ENCODE results near the gene OXSM.
A peak's percentile ranks its signal among the peaks of the same experiment; 100 is the strongest.

Gene OXSM

DNA sequence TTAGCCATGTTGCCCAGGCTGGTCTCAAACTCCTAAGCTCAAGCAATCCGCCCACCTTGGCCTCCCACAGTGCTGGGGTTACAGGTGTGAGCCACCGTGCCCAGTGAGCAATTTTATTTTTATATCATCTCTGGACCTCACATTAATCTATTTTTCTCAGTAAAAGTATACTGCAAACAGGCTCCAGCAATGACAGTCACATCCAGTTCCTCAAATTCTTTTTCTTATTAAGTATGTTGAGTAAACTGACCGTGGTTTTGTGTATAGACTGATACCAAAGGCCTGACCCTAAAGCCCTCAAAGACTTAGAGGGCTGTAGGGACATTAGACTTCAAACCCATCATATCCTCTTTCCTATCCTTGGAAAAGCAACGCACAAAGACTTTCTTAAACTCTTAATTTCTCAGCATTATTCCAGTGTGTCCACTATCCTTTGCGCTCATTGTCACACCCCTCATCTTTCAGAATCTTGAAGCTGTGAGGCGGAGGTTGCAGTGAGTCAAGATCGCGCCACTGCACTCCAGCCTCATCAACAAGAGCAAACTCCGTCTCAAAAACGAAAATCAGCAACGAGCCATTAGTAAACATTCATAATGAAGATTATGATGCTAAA is 8.6 kb upstream of the OXSM start:
- Histone ChIP-seq H3K9me3 (ENCODE audit: control insufficient read depth in 2 of 2, low read length in 2 of 2) (no peaks in the 10 kb centered on the region), H3K27me3 (ENCODE audit: control insufficient read depth in 1 of 2, insufficient read depth in 2 of 2, low read length in 2 of 2) (no peaks in the 10 kb centered on the region), H3K4me1 (ENCODE audit: control insufficient read depth, insufficient read depth, low read length) (peaks cover 9% of the 10 kb centered on the region), H3K36me3 (ENCODE audit: control insufficient read depth in 2 of 2, insufficient read depth in 2 of 2, low read length in 2 of 2) (peaks cover 0 to 10% of the 10 kb centered on the region in 2 donors), H3K4me3 (ENCODE audit: low read length in 2 of 2) (no peak overlapping the region), H3K9ac (ENCODE audit: low read length in 2 of 2) (no peak overlapping the region), H3K27ac (ENCODE audit: low read length) (no peak overlapping the region)

DNA sequence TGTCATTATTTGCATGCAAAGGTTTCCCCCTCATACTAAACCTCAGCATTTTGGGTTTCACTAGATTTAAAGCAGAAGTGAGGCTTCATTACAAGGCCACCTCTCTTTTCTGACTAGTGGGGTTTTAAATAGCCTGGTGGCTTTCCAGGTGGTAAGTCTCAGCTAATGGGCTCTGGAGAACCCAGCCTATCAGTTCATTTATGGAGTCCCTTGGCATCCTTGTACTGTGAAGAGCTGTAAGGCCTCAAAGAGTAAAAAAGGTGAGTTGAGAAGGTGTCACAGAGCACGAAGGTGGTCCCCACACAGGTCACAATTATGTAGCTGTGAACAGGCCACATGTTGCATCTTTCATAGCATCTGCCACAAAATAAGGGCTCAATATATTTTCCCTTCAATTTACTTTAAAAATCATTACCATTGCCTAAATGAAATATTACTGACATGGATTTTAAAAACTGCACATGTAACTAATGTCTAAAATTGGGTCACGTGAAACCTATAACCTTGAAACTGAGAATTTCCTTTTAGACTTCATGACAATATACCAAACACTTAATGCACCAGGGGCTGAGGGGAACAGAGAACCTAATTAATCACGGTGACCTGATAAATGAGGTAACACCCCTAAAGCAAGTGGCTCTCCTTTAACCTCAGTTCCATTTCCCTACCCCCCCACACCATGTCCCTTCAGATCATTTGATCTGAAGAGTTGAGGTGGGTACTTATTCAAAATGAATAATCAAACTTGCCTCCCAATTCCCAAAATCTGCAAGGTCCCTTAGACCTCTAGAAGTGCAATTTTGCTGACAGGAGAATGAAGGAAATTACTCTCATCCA is 7.9 kb upstream of the OXSM start:
- Histone ChIP-seq H3K27me3 (ENCODE audit: control insufficient read depth in 1 of 2, insufficient read depth in 2 of 2, low read length in 2 of 2) (no peaks in the 10 kb centered on the region), H3K4me1 (ENCODE audit: control insufficient read depth, insufficient read depth, low read length) (peaks cover 9% of the 10 kb centered on the region), H3K4me3 (ENCODE audit: low read length in 2 of 2) (peak overlapping the region; percentile 72 to 87), H3K9me3 (ENCODE audit: control insufficient read depth in 2 of 2, low read length in 2 of 2) (no peaks in the 10 kb centered on the region), H3K9ac (ENCODE audit: low read length in 2 of 2) (peak overlapping the region; percentile 43 to 62), H3K36me3 (ENCODE audit: control insufficient read depth in 2 of 2, insufficient read depth in 2 of 2, low read length in 2 of 2) (peaks cover 0 to 9% of the 10 kb centered on the region in 2 donors), H3K27ac (ENCODE audit: low read length) (no peak overlapping the region)

DNA sequence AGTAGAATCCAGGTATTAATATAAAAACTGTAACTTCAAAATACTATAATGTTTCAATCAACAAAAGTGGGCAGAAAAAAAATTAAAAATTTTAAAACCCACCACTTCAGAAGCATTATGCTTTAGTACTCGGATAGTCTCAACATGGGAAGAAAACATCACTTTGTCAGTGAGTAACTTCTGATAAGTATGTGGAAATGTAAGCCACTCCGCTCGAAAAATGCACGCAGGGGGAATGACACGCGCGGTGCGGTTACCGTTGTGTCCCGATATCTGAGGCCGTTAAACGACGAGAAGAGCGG is 7.3 kb upstream of the OXSM start:
- H3K4me3 ChIP-seq (ENCODE audit: low read length in 2 of 2): peak overlapping the region; percentile 72 to 87
- H3K27ac ChIP-seq (ENCODE audit: low read length): peak overlapping the region; percentile 53
- no peaks in the 10 kb centered on the region for H3K27me3 ChIP-seq (ENCODE audit: control insufficient read depth in 1 of 2, insufficient read depth in 2 of 2, low read length in 2 of 2)
- peaks cover 0 to 7% of the 10 kb centered on the region in 2 donors for H3K36me3 ChIP-seq (ENCODE audit: control insufficient read depth in 2 of 2, insufficient read depth in 2 of 2, low read length in 2 of 2)
- no peaks in the 10 kb centered on the region for H3K9me3 ChIP-seq (ENCODE audit: control insufficient read depth in 2 of 2, low read length in 2 of 2)
- peak overlapping the region; percentile 62 to 71 for H3K9ac ChIP-seq (ENCODE audit: low read length in 2 of 2)
- H3K4me1 ChIP-seq (ENCODE audit: control insufficient read depth, insufficient read depth, low read length): peaks cover 9% of the 10 kb centered on the region

DNA sequence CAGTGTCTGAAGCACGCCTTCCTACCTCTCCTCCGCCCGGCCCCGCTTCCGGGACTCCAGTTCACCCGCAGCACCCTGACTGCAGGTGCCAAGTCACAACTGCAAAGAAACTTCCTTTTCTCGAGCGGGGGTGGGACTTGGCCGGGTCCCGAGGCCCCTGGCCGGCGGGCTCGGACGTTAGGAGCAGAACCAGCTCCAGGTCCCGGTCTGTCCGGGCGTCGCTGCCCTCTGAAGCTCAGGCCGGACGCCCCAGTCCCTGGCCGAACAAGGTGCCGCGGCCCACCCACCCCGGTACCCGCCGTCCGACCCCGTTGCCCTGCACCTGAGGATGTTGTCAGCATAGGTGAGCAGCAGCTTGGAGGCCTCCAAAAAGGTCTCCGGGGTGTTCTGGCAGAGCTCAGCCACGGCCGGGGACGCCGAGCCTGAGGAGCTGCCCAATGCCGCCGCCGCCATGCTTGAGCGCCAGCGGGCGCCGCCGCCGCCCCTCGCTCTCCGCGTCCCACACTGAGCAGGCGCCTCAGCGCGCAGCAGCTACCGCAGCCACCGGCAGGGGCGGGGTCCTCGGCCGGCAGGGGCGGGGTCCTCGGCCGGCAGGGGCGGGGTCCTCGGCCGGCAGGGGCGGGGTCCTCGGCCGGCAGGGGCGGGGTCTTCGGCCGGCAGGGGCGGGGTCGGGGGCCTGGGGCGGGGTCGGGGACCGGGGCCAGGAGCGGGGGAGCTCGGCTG is 6.8 kb upstream of the OXSM start, which contains the start of gene NGLY1:
NGLY1 (minus strand) TSS at position 506 of the 723 bp plus-strand sequence; CDS start at position 453, 53 bp downstream.
- H3K27ac ChIP-seq (ENCODE audit: low read length): peak within 1 kb of the TSS; percentile 53
- H3K4me3 ChIP-seq (ENCODE audit: low read length in 2 of 2): peak within 1 kb of the TSS; percentile 75 to 87
- no peaks in the 10 kb centered on the region for H3K9me3 ChIP-seq (ENCODE audit: control insufficient read depth in 2 of 2, low read length in 2 of 2)
- H3K36me3 ChIP-seq (ENCODE audit: control insufficient read depth in 2 of 2, insufficient read depth in 2 of 2, low read length in 2 of 2): peaks cover 0 to 2% of the 10 kb centered on the region in 2 donors
- H3K4me1 ChIP-seq (ENCODE audit: control insufficient read depth, insufficient read depth, low read length): peaks cover 9% of the 10 kb centered on the region
- no peaks in the 10 kb centered on the region for H3K27me3 ChIP-seq (ENCODE audit: control insufficient read depth in 1 of 2, insufficient read depth in 2 of 2, low read length in 2 of 2)
- peak within 1 kb of the TSS; percentile 71 to 72 for H3K9ac ChIP-seq (ENCODE audit: low read length in 2 of 2)

DNA sequence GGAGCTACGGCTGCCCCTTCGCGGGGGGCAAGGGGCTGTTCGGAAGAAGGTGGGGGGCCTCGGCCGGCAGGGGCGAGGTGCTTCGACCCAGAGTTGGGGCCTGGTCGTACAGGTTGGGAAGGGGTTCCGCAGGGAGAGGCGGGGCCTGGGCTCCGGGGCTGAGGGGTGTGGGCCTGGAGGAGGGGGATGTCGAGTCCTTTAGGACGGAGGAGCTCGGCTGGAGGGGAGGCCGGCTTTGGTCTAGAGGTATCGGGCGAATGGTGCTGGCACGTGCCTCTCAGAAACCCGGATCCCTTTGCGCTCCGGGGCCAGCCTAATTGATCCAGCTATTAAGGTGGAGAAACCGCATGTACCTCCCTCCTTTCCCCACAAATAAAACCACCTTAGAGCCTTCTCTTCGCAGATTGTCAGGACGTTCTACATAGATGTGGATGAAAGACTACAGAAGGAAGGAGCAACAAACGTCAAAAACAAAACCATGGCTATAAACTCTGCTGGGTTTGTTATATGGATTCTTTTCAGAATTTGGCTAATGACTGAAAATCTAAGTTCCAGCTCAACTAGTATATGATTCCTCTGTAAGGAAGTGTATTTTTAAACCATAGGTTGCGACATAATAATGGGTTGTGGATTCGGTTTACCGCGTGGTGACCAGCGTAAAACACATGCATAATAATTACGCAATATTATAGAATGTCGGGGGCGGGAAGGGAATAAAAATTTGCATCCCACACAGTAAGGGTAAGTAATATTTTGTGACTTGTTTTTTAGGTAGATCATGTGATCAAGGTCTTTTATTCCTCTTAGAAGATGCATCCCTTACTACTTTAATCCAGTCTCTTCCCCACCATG is 6.0 kb upstream of the OXSM start:
- no peaks in the 10 kb centered on the region for H3K36me3 ChIP-seq (ENCODE audit: control insufficient read depth in 2 of 2, insufficient read depth in 2 of 2, low read length in 2 of 2)
- no peaks in the 10 kb centered on the region for H3K27me3 ChIP-seq (ENCODE audit: control insufficient read depth in 1 of 2, insufficient read depth in 2 of 2, low read length in 2 of 2)
- peaks cover 9% of the 10 kb centered on the region for H3K4me1 ChIP-seq (ENCODE audit: control insufficient read depth, insufficient read depth, low read length)
- no peaks in the 10 kb centered on the region for H3K9me3 ChIP-seq (ENCODE audit: control insufficient read depth in 2 of 2, low read length in 2 of 2)
- peak overlapping the region; percentile 63 to 72 for H3K9ac ChIP-seq (ENCODE audit: low read length in 2 of 2)
- H3K4me3 ChIP-seq (ENCODE audit: low read length in 2 of 2): peak overlapping the region; percentile 75 to 81
- peak overlapping the region; percentile 12 for H3K27ac ChIP-seq (ENCODE audit: low read length)

DNA sequence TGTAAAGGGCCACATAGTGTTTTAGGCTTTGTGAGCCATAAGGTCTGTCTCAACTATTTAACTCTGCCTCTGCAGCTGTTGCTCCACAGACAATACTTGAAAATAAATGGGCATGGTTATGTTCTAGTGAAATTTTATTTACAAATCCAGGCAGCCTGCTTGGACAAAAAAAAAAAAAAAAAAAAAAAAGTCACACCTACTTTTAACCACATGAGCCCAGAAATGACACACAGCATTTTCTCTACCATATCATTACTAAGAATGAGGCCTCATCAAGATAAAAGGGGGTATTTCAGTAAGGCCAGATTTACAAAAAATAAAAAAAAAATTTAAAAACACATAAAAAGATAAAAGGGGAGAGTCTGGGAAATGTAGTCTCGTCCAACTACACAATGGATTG is 4.9 kb upstream of the OXSM start:
- H3K36me3 ChIP-seq (ENCODE audit: control insufficient read depth in 2 of 2, insufficient read depth in 2 of 2, low read length in 2 of 2): no peaks in the 10 kb centered on the region
- H3K4me1 ChIP-seq (ENCODE audit: control insufficient read depth, insufficient read depth, low read length): peaks cover 9% of the 10 kb centered on the region
- H3K27me3 ChIP-seq (ENCODE audit: control insufficient read depth in 1 of 2, insufficient read depth in 2 of 2, low read length in 2 of 2): no peaks in the 10 kb centered on the region
- H3K4me3 ChIP-seq (ENCODE audit: low read length in 2 of 2): no peak overlapping the region
- no peak overlapping the region for H3K27ac ChIP-seq (ENCODE audit: low read length)
- H3K9me3 ChIP-seq (ENCODE audit: control insufficient read depth in 2 of 2, low read length in 2 of 2): no peaks in the 10 kb centered on the region
- no peak overlapping the region for H3K9ac ChIP-seq (ENCODE audit: low read length in 2 of 2)

DNA sequence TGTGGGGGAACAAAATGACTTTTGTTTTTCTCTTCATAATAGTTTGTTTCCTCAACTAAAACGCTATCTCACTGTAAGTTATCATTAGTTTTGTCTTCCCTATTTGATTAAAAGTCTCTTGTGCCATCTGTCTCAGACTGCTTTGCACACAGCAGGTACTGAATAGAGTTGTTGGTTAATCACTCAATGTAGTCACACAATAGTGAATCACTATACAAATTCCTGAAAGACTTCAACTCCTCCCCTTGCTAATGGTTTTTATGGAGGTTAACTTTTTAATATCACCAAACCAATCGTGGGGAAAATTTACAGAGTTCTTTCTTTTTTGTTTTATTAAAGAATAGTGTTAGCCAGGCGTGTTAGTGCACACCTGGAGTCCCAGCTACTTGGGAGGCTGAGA is 4.1 kb upstream of the OXSM start:
- no peaks in the 10 kb centered on the region for H3K27me3 ChIP-seq (ENCODE audit: control insufficient read depth in 1 of 2, insufficient read depth in 2 of 2, low read length in 2 of 2)
- H3K9ac ChIP-seq (ENCODE audit: low read length in 2 of 2): no peak overlapping the region
- peaks cover 16% of the 10 kb centered on the region for H3K4me1 ChIP-seq (ENCODE audit: control insufficient read depth, insufficient read depth, low read length)
- no peak overlapping the region for H3K27ac ChIP-seq (ENCODE audit: low read length)
- H3K4me3 ChIP-seq (ENCODE audit: low read length in 2 of 2): no peak overlapping the region
- H3K9me3 ChIP-seq (ENCODE audit: control insufficient read depth in 2 of 2, low read length in 2 of 2): no peaks in the 10 kb centered on the region
- H3K36me3 ChIP-seq (ENCODE audit: control insufficient read depth in 2 of 2, insufficient read depth in 2 of 2, low read length in 2 of 2): no peaks in the 10 kb centered on the region

DNA sequence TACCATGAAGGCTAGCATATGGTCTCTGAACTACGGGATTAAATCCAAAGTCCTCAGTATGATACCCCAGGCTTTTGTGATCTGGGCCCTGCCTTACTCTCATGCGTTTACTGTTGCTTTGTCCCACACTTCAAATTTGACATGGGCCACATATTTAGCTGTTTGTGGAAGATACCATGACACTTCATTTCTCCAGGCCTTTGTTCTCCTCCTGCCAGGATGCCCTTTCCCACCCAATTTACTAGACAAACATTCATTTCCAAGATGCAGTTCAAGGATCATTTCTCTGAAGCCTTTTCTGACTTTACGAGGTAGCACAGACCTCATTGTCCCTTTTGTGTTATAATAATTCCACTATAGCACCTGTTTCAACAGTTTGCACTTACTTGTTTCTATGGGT is 2.2 kb upstream of the OXSM start:
- H3K9me3 ChIP-seq (ENCODE audit: control insufficient read depth in 2 of 2, low read length in 2 of 2): no peaks in the 10 kb centered on the region
- no peak overlapping the region for H3K27ac ChIP-seq (ENCODE audit: low read length)
- no peaks in the 10 kb centered on the region for H3K27me3 ChIP-seq (ENCODE audit: control insufficient read depth in 1 of 2, insufficient read depth in 2 of 2, low read length in 2 of 2)
- H3K36me3 ChIP-seq (ENCODE audit: control insufficient read depth in 2 of 2, insufficient read depth in 2 of 2, low read length in 2 of 2): no peaks in the 10 kb centered on the region
- H3K9ac ChIP-seq (ENCODE audit: low read length in 2 of 2): no peak overlapping the region
- peaks cover 14% of the 10 kb centered on the region for H3K4me1 ChIP-seq (ENCODE audit: control insufficient read depth, insufficient read depth, low read length)
- H3K4me3 ChIP-seq (ENCODE audit: low read length in 2 of 2): no peak overlapping the region

DNA sequence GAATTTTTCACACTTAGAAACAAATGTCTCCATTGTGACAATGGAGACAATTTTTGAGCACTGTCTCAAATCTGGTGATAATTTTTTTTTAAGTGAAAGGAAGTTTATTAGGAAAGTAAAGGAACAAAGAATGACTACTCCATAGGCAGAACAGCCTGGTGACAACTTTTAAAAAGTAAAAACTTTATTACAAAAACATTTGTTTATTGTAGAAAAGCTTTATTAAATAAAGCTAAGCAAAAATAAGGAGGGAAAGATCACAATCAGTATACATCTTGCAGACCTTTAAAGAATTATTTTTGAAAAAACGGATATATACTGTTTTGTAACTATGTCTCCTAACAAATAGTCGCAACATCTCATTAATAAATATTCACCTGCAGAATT is 688 bp upstream of the OXSM start:
- peak overlapping the region; percentile 83 to 92 for H3K9ac ChIP-seq (ENCODE audit: low read length in 2 of 2)
- peak overlapping the region; percentile 88 to 93 for H3K4me3 ChIP-seq (ENCODE audit: low read length in 2 of 2)
- peaks cover 0 to 2% of the 10 kb centered on the region in 2 donors for H3K36me3 ChIP-seq (ENCODE audit: control insufficient read depth in 2 of 2, insufficient read depth in 2 of 2, low read length in 2 of 2)
- H3K9me3 ChIP-seq (ENCODE audit: control insufficient read depth in 2 of 2, low read length in 2 of 2): no peaks in the 10 kb centered on the region
- no peaks in the 10 kb centered on the region for H3K27me3 ChIP-seq (ENCODE audit: control insufficient read depth in 1 of 2, insufficient read depth in 2 of 2, low read length in 2 of 2)
- peaks cover 9% of the 10 kb centered on the region for H3K4me1 ChIP-seq (ENCODE audit: control insufficient read depth, insufficient read depth, low read length)
- H3K27ac ChIP-seq (ENCODE audit: low read length): peak overlapping the region; percentile 75

DNA sequence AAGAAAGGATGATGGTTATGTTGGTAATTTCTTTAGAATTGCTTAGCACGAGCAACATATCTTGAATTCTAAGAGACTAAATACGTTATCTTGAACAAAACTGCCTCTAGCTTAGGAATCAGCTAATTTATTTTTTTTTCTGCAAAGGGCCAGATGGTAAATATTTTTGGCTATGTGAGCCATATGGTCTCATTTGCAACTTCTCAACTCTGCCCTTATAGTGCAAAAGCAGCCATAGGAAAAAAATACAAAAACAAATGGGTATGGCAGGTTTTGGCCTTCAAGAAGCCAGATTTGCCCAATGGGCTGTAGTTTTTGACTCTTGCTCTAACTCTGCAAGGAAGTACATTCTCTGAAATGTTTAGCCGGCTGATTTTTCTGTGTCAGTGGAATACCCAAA is 11.9 kb downstream of the OXSM start:
- Histone ChIP-seq H3K4me1 (ENCODE audit: control insufficient read depth, insufficient read depth, low read length) (no peaks in the 10 kb centered on the region), H3K9me3 (ENCODE audit: control insufficient read depth in 2 of 2, low read length in 2 of 2) (no peaks in the 10 kb centered on the region), H3K4me3 (ENCODE audit: low read length in 2 of 2) (no peak overlapping the region), H3K27me3 (ENCODE audit: control insufficient read depth in 1 of 2, insufficient read depth in 2 of 2, low read length in 2 of 2) (no peaks in the 10 kb centered on the region), H3K27ac (ENCODE audit: low read length) (no peak overlapping the region), H3K9ac (ENCODE audit: low read length in 2 of 2) (no peak overlapping the region), H3K36me3 (ENCODE audit: control insufficient read depth in 2 of 2, insufficient read depth in 2 of 2, low read length in 2 of 2) (no peaks in the 10 kb centered on the region)

Data from stomach smooth muscle (tissue), 2 donors.